ENCODE measurements around the gene TRIM63. TPM values are rescaled to one million over a fixed set of nuclear protein-coding genes. Genes with fewer than 3 reads are reported as not detected.

TRIM63 gene
- total RNA-seq, 2 experiments from 2014 or later = not detected

GRCh38 chr1:26081267-26082019 is 14.0 kb upstream of the TRIM63 start:
- peaks cover 23% of the 10 kb centered on the region for H3K27me3 Mint-ChIP-seq
- H3K27ac Mint-ChIP-seq = no peak overlapping the region
- no peak for DNase-seq
- CTCF ChIA-PET = no interaction called here
- Histone ChIP-seq H3K27me3 (ENCODE audit: control insufficient read depth in 1 of 2, insufficient read depth in 2 of 2, low read length in 2 of 2) (peaks cover 0 to 11% of the 10 kb centered on the region in 2 experiments), H3K4me3 (ENCODE audit: low read length) (no peak overlapping the region), H3K9me3 (ENCODE audit: control insufficient read depth in 1 of 2, insufficient read depth in 1 of 2, low read length in 2 of 2) (peaks cover 0 to 6% of the 10 kb centered on the region in 2 experiments), H3K4me1 (ENCODE audit: insufficient read depth, low read length) (no peaks in the 10 kb centered on the region), H3K27ac (ENCODE audit: low read depth in 1 of 2, low read length in 2 of 2) (no peak overlapping the region), H3K36me3 (ENCODE audit: insufficient read depth, low read length) (no peaks in the 10 kb centered on the region)
- ATAC-seq (ENCODE audit: poor library complexity) = no peak
- TF ChIP-seq CTCF (IDR thresholded peaks at IDR 0.05) = no peak
- H3K4me1 Mint-ChIP-seq (ENCODE audit: low read depth) = no peaks in the 10 kb centered on the region
- intact Hi-C loops (cut with DNase I, micrococcal nuclease) = loop anchor here in 1 of 2 experiments (10.0 kb wide), 1 partner anchor 173 kb away; no protein-coding TSS in a partner anchor
- POLR2A ChIA-PET = no interaction called here
- H3K4me3 Mint-ChIP-seq = no peak overlapping the region
- H3K36me3 Mint-ChIP-seq (ENCODE audit: low read depth) = no peaks in the 10 kb centered on the region
- no peaks in the 10 kb centered on the region for H3K9me3 Mint-ChIP-seq

- Histone ChIP-seq H3K9me3 (ENCODE audit: control insufficient read depth in 1 of 2, insufficient read depth in 1 of 2, low read length in 2 of 2) (peaks cover 0 to 6% of the 10 kb centered on the region in 2 experiments), H3K27me3 (ENCODE audit: control insufficient read depth in 1 of 2, insufficient read depth in 2 of 2, low read length in 2 of 2) (peaks cover 4 to 11% of the 10 kb centered on the region in 2 experiments), H3K27ac (ENCODE audit: low read depth in 1 of 2, low read length in 2 of 2) (no peak overlapping the region), H3K4me3 (ENCODE audit: low read length) (no peak overlapping the region), H3K4me1 (ENCODE audit: insufficient read depth, low read length) (peaks cover 7% of the 10 kb centered on the region), H3K36me3 (ENCODE audit: insufficient read depth, low read length) (no peaks in the 10 kb centered on the region)
- Mint-ChIP-seq H3K4me3 (no peak overlapping the region), H3K9me3 (no peaks in the 10 kb centered on the region), H3K27me3 (peaks cover 15% of the 10 kb centered on the region), H3K4me1 (ENCODE audit: low read depth) (peaks cover 8% of the 10 kb centered on the region), H3K27ac (no peak overlapping the region), H3K36me3 (ENCODE audit: low read depth) (no peaks in the 10 kb centered on the region)
- ChIA-PET POLR2A (no interaction called here), CTCF (no interaction called here)
- intact Hi-C loops (cut with DNase I, micrococcal nuclease) = loop anchor here in 1 of 2 experiments (10.0 kb wide), 1 partner anchor 175 kb away; no protein-coding TSS in a partner anchor
- no peak for TF ChIP-seq CTCF (IDR thresholded peaks at IDR 0.05)
- DNase-seq (no peak), ATAC-seq (ENCODE audit: poor library complexity) (no peak)
Observed at GRCh38 chr1:26079960-26080814, 12.8 kb upstream of the TRIM63 start.

- Histone ChIP-seq H3K27me3 (ENCODE audit: control insufficient read depth in 1 of 2, insufficient read depth in 2 of 2, low read length in 2 of 2) (peaks cover 5 to 11% of the 10 kb centered on the region in 2 experiments), H3K36me3 (ENCODE audit: insufficient read depth, low read length) (no peaks in the 10 kb centered on the region), H3K4me1 (ENCODE audit: insufficient read depth, low read length) (peaks cover 7% of the 10 kb centered on the region), H3K27ac (ENCODE audit: low read depth in 1 of 2, low read length in 2 of 2) (no peak overlapping the region), H3K9me3 (ENCODE audit: control insufficient read depth in 1 of 2, insufficient read depth in 1 of 2, low read length in 2 of 2) (peaks cover 0 to 6% of the 10 kb centered on the region in 2 experiments), H3K4me3 (ENCODE audit: low read length) (no peak overlapping the region)
- intact Hi-C loops (cut with DNase I, micrococcal nuclease) = no loop called here
- H3K9me3 Mint-ChIP-seq = no peaks in the 10 kb centered on the region
- peaks cover 11% of the 10 kb centered on the region for H3K27me3 Mint-ChIP-seq
- no peak for TF ChIP-seq CTCF (IDR thresholded peaks at IDR 0.05)
- POLR2A ChIA-PET = no interaction called here
- H3K4me3 Mint-ChIP-seq = no peak overlapping the region
- ATAC-seq (ENCODE audit: poor library complexity) (no peak), DNase-seq (no peak)
- CTCF ChIA-PET = no interaction called here
- H3K36me3 Mint-ChIP-seq (ENCODE audit: low read depth) = no peaks in the 10 kb centered on the region
- H3K4me1 Mint-ChIP-seq (ENCODE audit: low read depth) = peaks cover 8% of the 10 kb centered on the region
- H3K27ac Mint-ChIP-seq = no peak overlapping the region
Observed at GRCh38 chr1:26079178-26079563, 11.7 kb upstream of the TRIM63 start.

Measured in CD4-positive, alpha-beta T cell (primary cell).